ENCODE data around the gene PILRA.
"Not testable (repeated sequence)": the region's sequence is repeated elsewhere in the genome, so short reads cannot be mapped to it uniquely, and the experiment has no call there.

Gene PILRA

DNA sequence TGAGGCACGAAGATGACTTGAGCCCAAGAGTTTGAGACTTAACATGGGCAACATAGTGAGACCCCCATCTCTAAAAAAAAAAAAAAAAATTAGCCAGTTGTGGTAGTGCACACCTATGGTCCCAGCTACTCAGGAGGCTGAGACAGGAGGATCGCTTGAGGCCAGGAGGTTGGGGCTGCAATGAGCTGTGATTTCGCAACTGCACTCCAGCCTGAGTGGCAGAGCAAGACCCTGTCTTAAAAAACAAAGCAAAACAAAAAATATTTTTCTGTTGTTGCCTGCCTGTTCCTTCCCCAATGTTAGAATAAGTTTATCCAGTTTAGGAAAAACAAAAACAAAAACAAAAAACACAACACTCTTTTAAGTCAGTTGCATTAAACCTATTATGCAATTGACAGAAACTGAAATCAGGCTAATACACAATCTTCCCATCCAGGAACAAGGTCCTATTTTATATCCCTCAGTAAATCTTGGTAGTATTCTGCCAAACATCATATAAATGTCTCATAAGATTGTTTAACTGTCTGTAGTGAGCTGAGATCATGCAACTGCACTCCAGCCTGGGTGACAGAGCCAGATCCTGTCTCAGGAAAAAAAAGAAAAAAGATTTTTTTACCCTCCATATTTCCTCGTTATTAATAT lies 4.9 kb downstream of the PILRA start:
- Histone ChIP-seq H3K27ac (no peak overlapping the region), H3K4me3 (no peak overlapping the region)
- TF ChIP-seq, protein P1, sequence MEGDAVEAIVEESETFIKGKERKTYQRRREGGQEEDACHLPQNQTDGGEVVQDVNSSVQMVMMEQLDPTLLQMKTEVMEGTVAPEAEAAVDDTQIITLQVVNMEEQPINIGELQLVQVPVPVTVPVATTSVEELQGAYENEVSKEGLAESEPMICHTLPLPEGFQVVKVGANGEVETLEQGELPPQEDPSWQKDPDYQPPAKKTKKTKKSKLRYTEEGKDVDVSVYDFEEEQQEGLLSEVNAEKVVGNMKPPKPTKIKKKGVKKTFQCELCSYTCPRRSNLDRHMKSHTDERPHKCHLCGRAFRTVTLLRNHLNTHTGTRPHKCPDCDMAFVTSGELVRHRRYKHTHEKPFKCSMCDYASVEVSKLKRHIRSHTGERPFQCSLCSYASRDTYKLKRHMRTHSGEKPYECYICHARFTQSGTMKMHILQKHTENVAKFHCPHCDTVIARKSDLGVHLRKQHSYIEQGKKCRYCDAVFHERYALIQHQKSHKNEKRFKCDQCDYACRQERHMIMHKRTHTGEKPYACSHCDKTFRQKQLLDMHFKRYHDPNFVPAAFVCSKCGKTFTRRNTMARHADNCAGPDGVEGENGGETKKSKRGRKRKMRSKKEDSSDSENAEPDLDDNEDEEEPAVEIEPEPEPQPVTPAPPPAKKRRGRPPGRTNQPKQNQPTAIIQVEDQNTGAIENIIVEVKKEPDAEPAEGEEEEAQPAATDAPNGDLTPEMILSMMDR (IDR thresholded peaks at IDR 0.05): no peak
- DNase-seq (ENCODE audit: low spot score): no peak

GRCh38 chr7:100380196-100380595 lies 6.9 kb downstream of the PILRA start:
- no peak overlapping the region for H3K4me3 ChIP-seq
- TF ChIP-seq, protein P1 (IDR thresholded peaks at IDR 0.05): no peak
- DNase-seq (ENCODE audit: low spot score): no peak
- peak overlapping the region in 1 of 2 donors; percentile 65 for H3K27ac ChIP-seq

DNA sequence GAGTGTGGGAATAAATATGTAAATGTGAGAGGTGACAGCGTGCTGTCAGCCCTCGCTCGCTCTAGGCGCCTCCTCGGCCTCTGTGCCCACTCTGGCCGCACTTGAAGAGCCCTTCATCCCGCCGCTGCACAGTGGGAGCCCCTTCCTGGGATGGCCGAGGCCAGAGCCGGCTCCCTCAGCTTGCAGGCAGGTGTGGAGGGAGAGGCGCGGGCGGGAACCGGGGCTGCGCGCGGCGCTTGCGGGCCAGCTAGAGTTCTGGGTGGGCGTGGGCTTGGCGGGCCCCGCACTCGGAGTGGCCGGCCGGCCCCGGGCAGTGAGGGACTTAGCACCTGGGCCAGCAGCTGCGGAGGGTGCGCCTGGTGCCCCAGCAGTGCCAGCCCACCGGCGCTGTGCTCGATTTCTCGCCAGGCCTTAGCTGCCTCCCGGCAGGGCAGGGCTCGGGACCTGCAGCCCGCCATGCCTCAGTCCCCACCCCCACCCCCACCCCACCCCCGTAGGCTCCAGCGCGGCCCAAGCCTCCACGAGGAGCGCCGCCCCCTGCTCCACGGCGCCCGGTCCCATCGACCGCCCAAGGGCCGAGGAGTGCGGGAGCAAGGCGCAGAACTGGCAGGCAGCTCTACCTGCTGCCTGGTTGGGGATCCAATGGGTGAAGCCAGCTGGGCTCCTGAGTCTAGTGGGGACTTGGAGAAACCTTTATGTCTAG lies 8.4 kb downstream of the PILRA start:
- peak overlapping the region in 1 of 2 donors; percentile 4 for H3K27ac ChIP-seq
- H3K4me3 ChIP-seq; DNase-seq (ENCODE audit: low spot score): not testable (repeated sequence)

- H3K4me3 ChIP-seq; DNase-seq (ENCODE audit: low spot score): not testable (repeated sequence)
- peak overlapping the region in 1 of 2 donors; percentile 4 for H3K27ac ChIP-seq
Measured at GRCh38 chr7:100382234-100382853, 9.1 kb downstream of the PILRA start.

GRCh38 chr7:100384628-100385294 lies 11.5 kb downstream of the PILRA start:
- no peak overlapping the region for H3K27ac ChIP-seq
- no peak for DNase-seq (ENCODE audit: low spot score)
- TF ChIP-seq, protein P1 (IDR thresholded peaks at IDR 0.05): no peak
- no peak overlapping the region for H3K4me3 ChIP-seq

GRCh38 chr7:100386940-100387339 lies 13.7 kb downstream of the PILRA start:
- H3K27ac ChIP-seq: no peak overlapping the region
- TF ChIP-seq, protein P1 (IDR thresholded peaks at IDR 0.05): no peak
- no peak overlapping the region for H3K4me3 ChIP-seq
- no peak for DNase-seq (ENCODE audit: low spot score)

- TF ChIP-seq, protein P1 (IDR thresholded peaks at IDR 0.05): no peak
- DNase-seq (ENCODE audit: low spot score): no peak
- Histone ChIP-seq H3K4me3 (no peak overlapping the region), H3K27ac (no peak overlapping the region)
Measured at GRCh38 chr7:100387695-100388094, 14.4 kb downstream of the PILRA start.
